Kidney glomerular epithelial cell (primary cell): ENCODE results near the gene OR2AJ1.
"Not testable (repeated sequence)": the region's sequence is repeated elsewhere in the genome, so short reads cannot be mapped to it uniquely, and the experiment has no call there.

ENCODE experiments used
- DNase-seq: peaks from one replicate; lab custom pipeline; 2025; lab: John Stamatoyannopoulos, UW

Gene OR2AJ1, protein sequence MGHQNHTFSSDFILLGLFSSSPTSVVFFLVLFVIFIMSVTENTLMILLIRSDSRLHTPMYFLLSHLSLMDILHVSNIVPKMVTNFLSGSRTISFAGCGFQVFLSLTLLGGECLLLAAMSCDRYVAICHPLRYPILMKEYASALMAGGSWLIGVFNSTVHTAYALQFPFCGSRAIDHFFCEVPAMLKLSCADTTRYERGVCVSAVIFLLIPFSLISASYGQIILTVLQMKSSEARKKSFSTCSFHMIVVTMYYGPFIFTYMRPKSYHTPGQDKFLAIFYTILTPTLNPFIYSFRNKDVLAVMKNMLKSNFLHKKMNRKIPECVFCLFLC

DNA sequence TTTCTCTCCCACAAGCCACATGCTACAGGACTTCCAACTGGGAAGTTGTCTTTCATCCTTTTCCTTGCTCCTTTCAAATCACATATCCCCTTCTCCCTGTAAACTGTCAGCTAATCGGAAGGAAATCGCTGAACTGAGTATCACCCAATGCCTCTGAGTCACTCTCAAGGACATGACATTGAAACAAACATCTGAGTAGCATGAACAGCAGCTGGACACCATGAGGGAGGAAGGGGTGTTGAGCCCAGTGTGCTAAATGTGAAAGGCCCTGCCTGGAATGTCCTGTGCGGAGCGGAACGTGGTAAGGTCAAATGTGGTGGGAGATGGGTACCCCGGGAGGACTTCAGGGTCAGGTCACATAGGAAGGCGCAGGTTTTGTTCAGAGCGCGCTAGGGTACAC lies at the start of gene OR2AJ1:
OR2AJ1 (plus strand) TSS at position 22 of the 400 bp plus-strand sequence. CDS start 8,880 bp downstream, outside the sequence.
- DNase-seq, result no peak

DNA sequence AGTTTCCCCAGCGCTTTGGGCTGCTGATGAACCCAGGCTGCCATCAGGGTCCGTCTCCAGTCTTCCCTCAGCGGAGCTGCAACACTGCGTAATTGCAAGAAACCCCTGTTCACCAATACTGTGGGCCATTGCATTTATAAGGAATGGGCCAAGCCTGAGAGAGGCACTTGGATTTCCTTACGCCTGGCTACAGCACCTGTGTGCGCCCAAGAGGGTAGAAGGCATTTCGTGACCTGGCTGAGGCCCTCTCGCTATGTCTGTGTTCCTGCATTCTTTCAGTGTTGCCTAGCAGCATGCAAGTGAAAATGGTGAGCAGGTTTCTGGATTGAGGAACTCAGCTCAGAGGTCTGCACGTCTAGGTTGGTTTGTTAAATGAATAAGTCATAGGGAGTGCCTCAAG lies 41.3 kb upstream of the OR2AJ1 start:
- no peak for DNase-seq

DNA sequence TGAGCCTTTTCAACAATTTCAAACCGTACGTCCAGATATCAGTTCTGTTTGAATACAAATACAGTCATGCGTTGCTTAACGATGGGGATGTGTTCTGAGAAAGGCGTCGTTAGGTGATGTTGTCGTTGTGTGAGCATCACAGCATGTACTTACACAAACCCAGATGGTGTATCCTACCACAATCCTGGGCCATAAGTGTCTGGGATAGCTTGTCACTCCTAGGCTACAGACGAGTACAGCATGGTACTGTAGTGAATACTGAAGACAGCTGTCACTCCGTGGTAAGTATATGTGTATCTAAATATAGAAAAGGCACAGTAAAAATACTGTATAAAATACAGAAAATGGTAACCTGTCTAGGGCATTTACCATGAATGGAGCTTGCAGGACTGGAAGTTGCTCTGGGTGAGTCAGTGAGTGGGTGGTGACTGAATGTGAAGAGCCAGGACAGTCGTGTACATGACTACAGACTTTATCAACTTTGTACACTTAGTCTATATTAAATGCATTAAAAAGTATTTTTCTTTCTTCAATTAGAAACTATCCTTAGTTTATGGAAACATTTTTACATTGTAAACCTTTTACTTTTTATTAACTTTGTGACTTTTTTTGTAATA lies 39.8 kb upstream of the OR2AJ1 start:
- DNase-seq, result no peak

DNA sequence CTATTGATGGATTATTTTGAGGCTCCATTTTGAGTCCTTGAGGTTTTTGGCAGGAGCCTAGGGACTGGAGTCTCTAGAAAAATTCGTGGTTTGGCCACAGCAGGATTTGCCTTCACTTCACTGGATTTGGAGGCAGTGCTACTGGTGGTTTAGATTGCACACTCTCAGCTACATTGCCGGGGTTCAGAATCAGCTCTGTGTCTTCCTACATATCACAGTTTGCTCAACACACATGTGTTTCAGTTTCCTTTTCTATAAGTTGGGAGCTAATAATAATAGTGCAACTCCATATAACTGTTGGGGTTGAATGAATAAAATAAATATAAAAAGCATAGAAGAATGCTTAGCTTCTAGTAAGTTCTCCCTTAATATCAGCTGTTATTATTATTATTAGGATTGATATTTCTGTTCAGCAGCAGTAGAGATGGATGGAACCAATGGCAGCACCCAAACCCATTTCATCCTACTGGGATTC lies 29.5 kb upstream of the OR2AJ1 start, which contains the start of gene OR2W3:
OR2W3 (plus strand) TSS at position 425 of the 475 bp plus-strand sequence; CDS start at position 425, 0 bp downstream.
- DNase-seq, result no peak

DNA sequence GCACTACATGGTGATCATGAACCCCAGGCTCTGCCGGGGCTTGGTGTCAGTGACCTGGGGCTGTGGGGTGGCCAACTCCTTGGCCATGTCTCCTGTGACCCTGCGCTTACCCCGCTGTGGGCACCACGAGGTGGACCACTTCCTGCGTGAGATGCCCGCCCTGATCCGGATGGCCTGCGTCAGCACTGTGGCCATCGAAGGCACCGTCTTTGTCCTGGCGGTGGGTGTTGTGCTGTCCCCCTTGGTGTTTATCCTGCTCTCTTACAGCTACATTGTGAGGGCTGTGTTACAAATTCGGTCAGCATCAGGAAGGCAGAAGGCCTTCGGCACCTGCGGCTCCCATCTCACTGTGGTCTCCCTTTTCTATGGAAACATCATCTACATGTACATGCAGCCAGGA lies 28.7 kb upstream of the OR2AJ1 start:
- DNase-seq, result no peak

DNA sequence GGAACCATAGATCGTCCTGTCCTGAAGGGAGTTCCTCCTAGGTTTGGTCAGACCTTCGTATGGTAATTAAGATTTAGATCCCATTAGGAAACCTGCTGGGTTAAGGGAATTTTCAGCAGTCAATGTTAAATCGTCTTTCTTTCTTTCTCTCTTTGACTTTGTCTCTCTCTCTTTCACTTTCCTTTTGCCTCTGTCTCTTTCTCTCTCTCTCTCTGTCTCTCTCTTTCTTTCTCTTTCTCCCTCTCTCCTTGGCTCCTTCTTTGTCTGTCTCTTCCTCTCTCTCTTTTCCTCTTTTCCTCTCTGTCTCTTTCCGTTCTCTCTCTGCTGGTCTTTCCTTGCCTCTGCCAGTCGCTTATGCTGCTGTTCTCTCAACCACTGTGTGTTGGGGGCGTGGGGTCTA lies 20.6 kb upstream of the OR2AJ1 start:
- DNase-seq, result no peak

DNA sequence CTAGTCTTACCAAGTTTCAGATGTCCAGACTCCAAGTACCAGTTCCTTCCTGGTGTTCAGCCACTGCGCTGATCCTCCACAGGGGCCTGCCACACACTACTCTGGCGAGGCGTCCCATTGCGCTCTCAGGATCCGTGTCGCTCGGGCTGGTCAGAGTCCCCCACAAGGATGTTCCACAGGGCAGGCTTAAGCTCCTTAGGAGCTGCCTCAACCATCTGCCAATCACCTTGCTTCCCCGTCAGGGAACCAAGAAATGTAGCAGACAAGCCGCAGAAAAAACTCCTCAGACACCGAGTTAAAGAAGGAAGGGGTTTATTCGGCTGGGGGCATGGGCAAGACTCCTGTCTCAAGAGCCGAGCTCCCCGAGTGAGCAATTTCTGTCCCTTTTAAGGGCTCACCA lies 19.5 kb upstream of the OR2AJ1 start:
- DNase-seq, result no peak

DNA sequence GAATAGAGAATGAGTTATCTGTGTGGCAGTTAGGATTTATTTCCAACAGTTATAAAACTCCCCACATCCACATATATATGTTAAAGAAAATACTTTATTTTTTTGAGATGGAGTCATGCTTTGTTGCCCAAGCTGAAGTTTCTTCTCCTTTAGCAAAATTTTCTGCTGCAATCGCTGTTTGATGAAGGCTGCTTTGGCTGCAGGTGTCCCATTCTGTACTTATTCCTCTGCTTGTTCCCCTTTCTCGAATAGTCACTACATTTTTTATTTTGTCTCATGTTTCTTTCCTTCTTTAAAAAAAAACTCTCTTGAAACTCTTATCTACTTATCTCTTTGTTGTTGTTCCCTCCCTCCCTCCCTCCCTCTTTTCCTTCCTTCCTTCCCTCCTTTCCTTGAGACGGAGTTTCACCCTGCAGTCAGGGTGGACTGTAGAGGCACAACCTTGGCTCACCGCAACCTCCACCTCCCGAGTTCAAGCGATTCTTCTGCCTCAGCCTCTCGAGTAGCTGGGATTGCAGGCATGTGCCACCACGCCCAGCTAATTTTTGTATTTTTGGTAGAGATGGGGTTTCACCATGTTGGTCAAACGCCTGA lies 18.7 kb upstream of the OR2AJ1 start:
- DNase-seq, result no peak

DNA sequence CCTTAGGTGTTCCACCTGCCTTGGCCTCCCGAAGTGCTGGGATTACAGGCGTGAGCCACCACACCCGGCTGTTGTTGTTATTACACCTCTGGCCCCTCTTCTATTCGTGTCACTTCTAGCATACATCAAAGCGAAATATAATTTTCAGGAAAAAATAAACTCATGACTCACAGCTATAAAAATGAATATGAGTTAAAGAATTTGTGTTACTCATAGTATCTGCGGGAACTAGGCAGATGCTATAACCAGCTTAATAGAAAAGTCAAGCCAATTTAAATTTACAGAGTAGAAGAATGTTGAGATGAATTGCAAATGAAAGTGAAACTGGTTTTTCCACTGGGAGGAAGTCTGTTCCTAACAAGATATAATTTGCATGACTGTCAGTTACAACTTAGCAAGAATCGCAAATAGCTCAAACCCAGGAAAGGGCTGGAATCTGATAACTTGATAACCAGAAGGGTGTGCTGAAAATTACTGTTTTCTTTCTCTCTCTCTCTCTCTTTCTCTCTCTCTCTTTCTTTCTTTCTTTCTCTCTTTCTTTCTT lies 18.1 kb upstream of the OR2AJ1 start:
- DNase-seq, result no peak

DNA sequence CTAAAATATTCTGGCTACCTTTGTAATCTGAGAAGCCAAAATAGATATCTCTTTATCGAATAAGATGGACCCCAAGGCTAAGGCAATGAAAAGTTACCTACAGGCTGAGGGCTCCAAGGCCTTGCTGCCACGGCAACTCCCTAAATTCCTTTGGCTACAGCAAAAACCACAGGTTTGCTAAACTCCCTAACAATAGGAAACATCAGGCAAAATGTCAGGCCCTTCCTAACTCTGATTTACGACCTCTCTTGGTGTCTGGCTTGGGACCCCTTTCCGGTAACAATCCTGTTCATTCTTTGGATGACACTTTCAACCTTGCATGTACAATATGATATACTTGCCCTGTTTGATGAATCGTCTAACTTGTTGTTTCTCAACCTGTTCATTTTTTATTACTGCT lies 15.9 kb upstream of the OR2AJ1 start:
- no peak for DNase-seq

DNA sequence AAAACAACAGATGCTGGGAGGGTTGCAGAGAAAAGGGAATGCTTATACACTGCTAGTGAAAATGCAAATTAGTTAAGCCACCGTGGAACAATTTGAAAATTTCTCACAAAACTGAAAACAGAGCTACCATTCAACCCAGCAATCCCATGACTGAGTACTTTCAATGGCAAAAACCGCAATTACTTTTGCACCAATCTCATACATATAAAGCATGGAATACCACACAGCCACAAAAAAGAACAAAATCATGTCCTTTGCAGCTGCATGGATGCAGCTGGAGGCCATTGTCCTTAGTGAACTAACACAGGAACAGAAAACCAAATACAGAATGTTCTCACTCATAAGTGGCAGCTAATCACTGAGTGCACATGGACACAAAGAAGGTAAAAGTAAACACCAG lies 10.9 kb upstream of the OR2AJ1 start:
- DNase-seq, result no peak

DNA sequence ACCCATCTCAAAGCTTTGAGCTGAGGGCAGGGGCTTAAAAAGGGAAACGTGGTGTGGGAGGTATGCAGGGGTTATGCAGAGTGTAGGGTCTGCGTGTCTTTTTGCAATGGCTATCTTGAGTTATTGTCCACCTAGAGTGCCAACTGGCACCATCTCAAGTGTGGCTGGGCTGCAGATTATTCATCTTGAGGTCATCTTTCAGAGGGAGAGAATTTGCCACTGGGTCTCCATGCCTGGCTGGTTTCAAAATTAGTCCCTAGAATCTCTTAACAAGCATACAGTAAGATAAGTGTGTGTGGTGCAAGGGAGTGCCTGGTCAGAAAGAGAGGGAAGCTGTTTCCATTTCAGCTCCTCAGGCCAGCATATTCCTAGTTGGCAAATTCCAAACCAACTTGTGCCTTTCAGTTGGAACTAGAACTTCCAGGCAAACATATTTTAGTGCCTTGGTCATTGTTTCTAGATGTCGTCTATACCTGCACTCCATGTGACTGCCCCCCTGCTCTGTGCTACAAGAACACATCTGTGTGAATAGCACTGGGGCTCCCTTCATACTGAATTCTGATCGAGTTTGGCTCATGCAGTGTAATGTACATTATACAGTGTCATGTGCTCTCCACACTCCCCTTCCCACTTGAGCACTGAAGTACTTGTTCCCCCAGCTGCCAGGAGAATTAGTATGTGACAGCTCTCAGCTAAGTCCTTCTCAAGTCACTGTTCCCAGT lies 9.6 kb upstream of the OR2AJ1 start:
- DNase-seq, result peak; percentile 31

DNA sequence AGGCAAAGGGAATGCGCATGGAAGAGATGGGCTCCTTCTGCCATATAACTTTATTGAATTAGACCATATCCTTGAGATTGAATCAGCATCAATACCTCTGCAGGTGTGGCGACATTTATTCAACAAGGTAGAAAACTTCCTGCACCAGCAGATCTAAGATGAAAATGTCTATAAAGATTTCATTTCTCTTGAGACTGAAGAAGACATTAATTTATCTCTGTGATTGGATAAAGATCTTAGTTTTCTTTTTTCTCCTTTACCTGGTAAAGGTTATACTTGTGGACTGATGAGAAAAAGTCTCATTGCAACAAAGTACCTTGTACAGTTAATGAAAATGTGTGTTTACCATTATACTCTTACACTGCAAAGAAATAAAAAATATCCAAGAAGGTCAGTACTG lies 4.7 kb upstream of the OR2AJ1 start, which contains the start of gene OR2T8:
OR2T8 (plus strand) TSS at position 301 of the 400 bp plus-strand sequence. CDS start 766 bp downstream, outside the sequence.
- no peak for DNase-seq

DNA sequence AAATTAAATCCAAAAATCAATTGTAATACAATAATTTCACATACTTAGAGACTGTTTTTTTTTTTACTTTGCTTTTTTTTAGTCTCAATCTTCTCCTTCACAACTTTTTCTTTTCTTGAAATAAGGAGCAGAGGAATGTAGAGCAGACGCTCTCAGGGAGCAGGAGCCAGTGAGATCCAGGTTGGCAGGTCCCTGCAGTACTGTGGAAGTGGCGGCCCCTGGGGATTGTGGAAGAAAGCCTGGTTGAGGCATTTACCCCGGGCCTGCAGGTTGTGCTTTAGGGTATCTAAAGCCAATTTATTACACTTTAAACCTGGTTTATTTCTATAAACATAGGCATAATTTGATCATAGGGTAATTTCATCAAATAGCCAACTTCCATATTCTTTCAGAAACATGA lies 748 bp upstream of the OR2AJ1 start:
- no peak for DNase-seq

DNA sequence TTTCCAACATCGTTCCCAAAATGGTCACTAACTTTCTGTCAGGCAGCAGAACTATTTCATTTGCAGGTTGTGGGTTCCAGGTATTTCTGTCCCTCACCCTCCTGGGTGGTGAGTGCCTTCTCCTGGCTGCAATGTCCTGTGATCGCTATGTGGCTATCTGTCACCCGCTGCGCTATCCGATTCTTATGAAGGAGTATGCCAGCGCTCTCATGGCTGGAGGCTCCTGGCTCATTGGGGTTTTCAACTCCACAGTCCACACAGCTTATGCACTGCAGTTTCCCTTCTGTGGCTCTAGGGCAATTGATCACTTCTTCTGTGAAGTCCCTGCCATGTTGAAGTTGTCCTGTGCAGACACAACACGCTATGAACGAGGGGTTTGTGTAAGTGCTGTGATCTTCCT lies 9.3 kb downstream of the OR2AJ1 start:
- no peak for DNase-seq

DNA sequence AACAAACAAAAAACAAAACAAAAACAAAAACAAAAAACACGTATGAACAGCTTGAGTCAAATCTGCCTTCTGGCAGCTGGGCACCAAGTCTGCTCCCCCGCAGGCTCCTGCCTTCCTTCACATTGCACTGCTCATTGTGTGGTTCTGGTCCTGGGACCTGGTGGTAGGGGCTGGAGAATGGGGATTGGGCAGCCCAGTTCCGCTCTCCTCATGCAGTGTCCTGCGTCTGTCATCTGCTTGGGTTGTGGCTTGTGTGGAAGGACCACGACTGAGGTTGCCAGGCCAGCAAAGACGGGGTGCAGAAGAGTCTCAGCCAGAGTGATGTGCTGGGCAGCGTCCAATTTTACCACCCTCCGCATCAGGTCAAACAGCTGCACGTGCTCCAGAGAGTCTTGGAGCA lies 11.1 kb downstream of the OR2AJ1 start:
- no peak for DNase-seq

DNA sequence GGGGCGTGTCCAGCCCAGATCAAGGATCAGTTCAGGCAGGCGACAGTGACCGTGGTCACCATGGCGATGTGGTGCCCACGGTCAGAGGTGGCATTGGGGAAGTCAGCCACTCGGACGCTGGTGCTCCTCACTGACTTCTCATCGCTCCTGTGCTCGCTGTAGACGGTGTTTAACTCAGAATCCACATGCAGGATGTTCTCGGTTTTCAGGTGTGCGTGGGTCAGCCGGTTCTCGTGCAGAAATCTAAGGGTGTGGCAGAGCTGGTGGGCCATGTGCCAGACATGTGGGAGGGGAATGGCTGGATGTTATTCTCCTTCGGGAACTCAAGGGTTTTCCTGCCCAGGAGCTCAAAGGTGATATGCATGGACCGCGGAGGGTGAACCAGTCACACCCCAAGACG lies 11.7 kb downstream of the OR2AJ1 start:
- DNase-seq, result no peak

DNA sequence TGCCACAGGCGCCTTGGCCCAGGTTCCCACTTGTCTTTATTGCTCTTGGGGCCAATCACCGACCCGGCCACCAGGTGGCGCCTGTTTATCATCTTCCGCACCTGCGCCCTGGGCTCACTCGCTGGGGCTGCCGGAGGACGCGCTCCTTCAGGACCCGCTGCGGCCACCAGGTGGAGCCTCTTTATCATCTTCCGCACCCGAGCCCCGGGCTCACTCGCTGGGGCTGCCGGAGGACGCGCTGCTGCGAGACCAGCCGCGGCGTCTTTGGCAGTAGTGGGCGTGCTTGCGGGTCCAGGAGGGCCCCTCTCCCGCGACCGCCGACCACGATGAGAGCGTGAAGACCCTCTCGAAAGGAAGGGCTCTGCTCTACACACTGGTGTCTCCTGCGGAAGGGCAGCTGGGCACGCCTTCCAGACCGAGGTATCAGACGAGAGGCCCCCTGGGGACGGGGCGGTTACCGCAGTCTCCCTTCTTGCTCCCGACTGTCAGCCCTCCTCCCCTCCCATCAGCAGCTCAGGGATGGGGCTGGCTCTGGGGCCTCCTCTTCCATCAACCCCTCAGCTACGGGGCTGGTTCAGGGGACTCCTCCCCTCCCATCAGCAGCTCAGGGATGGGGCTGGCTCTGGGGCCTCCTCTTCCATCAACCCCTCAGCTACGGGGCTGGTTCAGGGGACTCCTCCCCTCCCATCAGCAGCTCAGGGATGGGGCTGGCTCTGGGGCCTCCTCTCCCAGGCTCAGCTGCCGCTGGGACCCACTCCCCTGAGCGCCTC lies 12.5 kb downstream of the OR2AJ1 start:
- not testable (repeated sequence) for DNase-seq

DNA sequence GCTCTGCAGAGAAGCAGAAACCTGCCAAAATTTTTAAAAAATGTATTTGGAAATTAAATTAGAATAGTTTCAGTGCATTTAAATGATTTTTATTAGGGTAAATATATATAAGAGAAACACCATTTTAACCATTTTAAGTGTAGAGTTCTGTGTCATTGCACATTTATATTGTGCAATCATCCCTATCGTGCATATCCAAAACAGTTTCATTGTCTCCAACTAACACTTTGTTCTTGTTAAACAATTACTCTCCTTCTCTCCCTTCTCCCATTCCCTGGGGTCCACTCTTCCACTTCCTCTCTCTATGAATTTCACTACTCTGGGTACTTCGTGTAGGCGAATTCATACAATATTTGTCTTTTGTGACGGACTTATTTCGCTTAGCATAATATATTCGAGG lies 17.9 kb downstream of the OR2AJ1 start:
- no peak for DNase-seq

DNA sequence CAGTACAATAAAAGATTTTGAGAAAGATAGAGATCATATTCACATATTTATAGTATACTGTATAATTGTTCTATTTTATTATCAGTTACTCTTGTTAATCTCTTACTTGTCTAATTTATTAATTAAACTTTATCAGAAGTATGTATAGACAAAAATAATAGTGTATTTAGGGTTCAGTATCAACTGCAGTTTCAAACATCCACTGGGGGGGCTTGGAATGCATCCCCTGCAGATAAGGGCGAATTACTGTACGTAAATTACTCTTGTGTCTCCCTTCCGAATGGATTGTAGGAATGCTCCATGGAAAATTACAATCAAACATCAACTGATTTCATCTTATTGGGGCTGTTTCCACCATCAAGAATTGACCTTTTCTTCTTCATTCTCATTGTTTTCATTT lies 23.9 kb downstream of the OR2AJ1 start, which contains the start of gene OR2L8:
OR2L8 (plus strand) TSS at position 301 of the 400 bp plus-strand sequence; CDS start at position 301, 0 bp downstream.
- DNase-seq, result no peak

DNA sequence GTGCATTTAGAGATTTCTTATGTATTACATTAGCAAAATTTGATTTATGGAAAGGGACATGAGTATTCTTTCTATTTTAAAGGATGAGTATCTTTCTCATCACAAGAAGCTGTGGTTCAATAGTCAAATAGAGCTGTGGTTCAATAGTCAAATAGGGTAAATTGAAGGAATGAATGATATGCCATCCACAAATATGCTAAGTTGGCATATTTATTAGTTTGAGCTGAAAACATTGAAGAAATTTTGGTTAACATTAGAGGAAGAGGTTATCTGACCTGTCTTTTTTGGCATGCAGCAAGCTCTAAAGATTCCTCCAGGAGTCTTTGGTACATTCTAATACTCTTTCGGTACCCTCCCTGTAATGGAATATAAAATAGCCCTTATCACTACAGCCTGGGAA lies 28.7 kb downstream of the OR2AJ1 start:
- DNase-seq, result no peak
